MCF 10A (cell line): Measurements from ENCODE around the gene CRYBG3. TPM values are rescaled to one million over a fixed set of nuclear protein-coding genes. Genes with fewer than 3 reads are reported as not detected.
A peak's percentile ranks its signal among the peaks of the same experiment; 100 is the strongest.

Experiments used
- Bru-seq: library from RNA; stranded (reverse); fragments of 400-500 nt; gene quantifications from one replicate; lab custom pipeline; 2021; lab: Mats Ljungman, UMichigan
- BruChase-seq, 2 experiments: library from RNA; stranded (reverse); fragments of 400-500 nt; gene quantifications; one replicate each; lab custom pipeline; 2021; lab: Mats Ljungman, UMichigan
- BruUV-seq: library from RNA; stranded (reverse); fragments of 400-500 nt; replicated peaks from 2 replicates; lab custom pipeline; 2021; lab: Mats Ljungman, UMichigan
- CTCF ChIA-PET: fragments of 300-600 bp; sonication (Branson Sonifier 250); formaldehyde crosslinking; extraction: SDS; loops from one replicate; lab custom pipeline; 2021; ENCODE audit warnings: antibody characterized with exemption, inconsistent platforms; lab: Yijun Ruan, JAX
- POLR2A ChIA-PET: fragments of 300-600, 350-650 bp; sonication (Branson Sonifier 250); formaldehyde crosslinking; extraction: SDS; loops from one replicate; lab custom pipeline; 2020; ENCODE audit warnings: antibody characterized with exemption, inconsistent platforms; lab: Yijun Ruan, JAX
- DNase-seq: peaks from one replicate; pipeline ENCODE4 v3.0.0-alpha.2; 2018; ENCODE audit not compliant: unreplicated experiment
- H3K27ac Mint-ChIP-seq: one replicate; pipeline ENCODE4 v1.8.0; 2022; ENCODE audit warnings: mild to moderate bottlenecking, low read depth, mixed read lengths; ENCODE audit not compliant: unreplicated experiment
- H3K27me3 Mint-ChIP-seq: one replicate; pipeline ENCODE4 v1.8.0; 2022; ENCODE audit warnings: mixed read lengths; ENCODE audit not compliant: insufficient read depth, unreplicated experiment
- H3K36me3 Mint-ChIP-seq: one replicate; pipeline ENCODE4 v1.8.0; 2022; ENCODE audit warnings: mild to moderate bottlenecking, moderate library complexity, mixed read lengths; ENCODE audit not compliant: insufficient read depth, unreplicated experiment
- H3K4me1 Mint-ChIP-seq: one replicate; pipeline ENCODE4 v1.8.0; 2022; ENCODE audit warnings: mixed read lengths; ENCODE audit not compliant: insufficient read depth, unreplicated experiment
- H3K4me3 Mint-ChIP-seq: one replicate; pipeline ENCODE4 v1.8.0; 2022; ENCODE audit warnings: mild to moderate bottlenecking, moderate library complexity, mixed read lengths; ENCODE audit not compliant: unreplicated experiment
- H3K9me3 Mint-ChIP-seq: one replicate; pipeline ENCODE4 v1.8.0; 2022; ENCODE audit warnings: mixed read lengths; ENCODE audit not compliant: unreplicated experiment
- intact Hi-C: fragments of 100-400 bp; cut with micrococcal nuclease; formaldehyde crosslinking; loops from 2 replicates; pipeline ENCODE4 v1.14.1; 2022
- long read RNA-seq: library from polyadenylated mRNA; stranded (forward); transcript quantifications from one replicate; pipeline ENCODE4 v2.0.0, GENCODE V29; 2022
- total RNA-seq: library from RNA; stranded (reverse); gene quantifications from 2 replicates; pipeline ENCODE4 v1.2.3, GENCODE V29; 2022
- TF ChIP-seq, protein P1 (sequence below): fragments of 200-600 bp; IDR thresholded peaks from one replicate; pipeline ENCODE4 v1.8.0; 2022; ENCODE audit warnings: antibody characterized with exemption, mild to moderate bottlenecking; ENCODE audit not compliant: unreplicated experiment

CRYBG3 gene
- total RNA-seq (7.2 and 10.7 TPM in 2 replicates), Bru-seq, nascent RNA (percentile 66 among the genes with signal in this experiment), BruChase-seq, experiment 1, labeled RNA remaining after a 6-hour chase (percentile 63 among the genes with signal in this experiment), BruChase-seq, experiment 2, labeled RNA remaining after a 2-hour chase (percentile 62 among the genes with signal in this experiment)
- long read RNA-seq, partial matches to known transcripts = 12 of 13 reads
- long read RNA-seq, other reads (novel, unspliced or antisense) = 1 of 13 reads

DNA sequence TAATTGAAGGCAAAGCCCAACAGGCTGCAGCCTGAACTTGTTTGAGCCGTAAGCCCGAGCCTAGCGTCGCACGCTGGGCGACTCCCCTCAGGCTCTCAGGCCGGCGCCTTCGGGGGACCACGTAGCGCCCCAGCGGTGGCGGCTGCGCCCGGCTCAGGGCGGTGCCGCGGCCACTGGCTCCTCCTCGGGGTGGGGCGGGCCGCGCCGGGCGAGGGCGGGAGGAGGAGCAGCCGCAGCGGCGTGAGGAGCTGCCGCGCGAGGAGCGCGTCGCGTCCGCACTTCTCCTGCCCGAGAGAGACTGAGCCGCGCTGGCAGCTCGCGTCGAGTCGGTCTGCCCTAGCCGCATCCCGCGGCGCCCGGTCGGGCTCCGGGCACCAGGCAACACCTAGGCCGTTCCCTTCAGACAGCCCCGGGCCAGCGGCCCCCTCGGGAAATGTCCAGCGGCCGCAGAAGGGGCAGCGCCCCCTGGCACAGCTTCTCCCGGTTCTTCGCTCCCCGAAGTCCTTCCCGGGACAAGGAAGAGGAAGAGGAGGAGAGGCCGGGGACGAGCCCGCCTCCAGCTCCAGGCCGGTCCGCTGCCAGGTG lies at the start of gene CRYBG3:
Gene CRYBG3 (plus strand): TSS at position 238 of the 585 bp plus-strand sequence. CDS start 196 bp downstream, at position 434.
- no TSS peak for BruUV-seq
- DNase-seq = peak; percentile 78
- peaks cover 22% of the 10 kb centered on the region for H3K4me1 Mint-ChIP-seq
- H3K9me3 Mint-ChIP-seq = no peaks in the 10 kb centered on the region
- peak within 1 kb of the TSS; percentile 81 for H3K27ac Mint-ChIP-seq
- POLR2A ChIA-PET = interaction anchor here (0.6 to 4.4 kb wide), 24 partner anchors 10 to 206 kb away, joined by 3 to 64 read pairs (median 4); partner anchors contain the start of genes ARL6 and RIOX2
- peak within 1 kb of the TSS; percentile 91 for H3K4me3 Mint-ChIP-seq
- TF ChIP-seq, protein P1, sequence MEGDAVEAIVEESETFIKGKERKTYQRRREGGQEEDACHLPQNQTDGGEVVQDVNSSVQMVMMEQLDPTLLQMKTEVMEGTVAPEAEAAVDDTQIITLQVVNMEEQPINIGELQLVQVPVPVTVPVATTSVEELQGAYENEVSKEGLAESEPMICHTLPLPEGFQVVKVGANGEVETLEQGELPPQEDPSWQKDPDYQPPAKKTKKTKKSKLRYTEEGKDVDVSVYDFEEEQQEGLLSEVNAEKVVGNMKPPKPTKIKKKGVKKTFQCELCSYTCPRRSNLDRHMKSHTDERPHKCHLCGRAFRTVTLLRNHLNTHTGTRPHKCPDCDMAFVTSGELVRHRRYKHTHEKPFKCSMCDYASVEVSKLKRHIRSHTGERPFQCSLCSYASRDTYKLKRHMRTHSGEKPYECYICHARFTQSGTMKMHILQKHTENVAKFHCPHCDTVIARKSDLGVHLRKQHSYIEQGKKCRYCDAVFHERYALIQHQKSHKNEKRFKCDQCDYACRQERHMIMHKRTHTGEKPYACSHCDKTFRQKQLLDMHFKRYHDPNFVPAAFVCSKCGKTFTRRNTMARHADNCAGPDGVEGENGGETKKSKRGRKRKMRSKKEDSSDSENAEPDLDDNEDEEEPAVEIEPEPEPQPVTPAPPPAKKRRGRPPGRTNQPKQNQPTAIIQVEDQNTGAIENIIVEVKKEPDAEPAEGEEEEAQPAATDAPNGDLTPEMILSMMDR = no peak
- no peaks in the 10 kb centered on the region for H3K27me3 Mint-ChIP-seq
- intact Hi-C loops = loop anchor here (1.0 to 2.0 kb wide), 3 partner anchors 50 to 149 kb away; no protein-coding TSS in a partner anchor
- CTCF ChIA-PET = interaction anchor here (0.5 to 2.7 kb wide), 20 partner anchors 10 to 1488 kb away, joined by 3 to 15 read pairs (median 3); no protein-coding TSS in a partner anchor
- no peaks in the 10 kb centered on the region for H3K36me3 Mint-ChIP-seq

DNA sequence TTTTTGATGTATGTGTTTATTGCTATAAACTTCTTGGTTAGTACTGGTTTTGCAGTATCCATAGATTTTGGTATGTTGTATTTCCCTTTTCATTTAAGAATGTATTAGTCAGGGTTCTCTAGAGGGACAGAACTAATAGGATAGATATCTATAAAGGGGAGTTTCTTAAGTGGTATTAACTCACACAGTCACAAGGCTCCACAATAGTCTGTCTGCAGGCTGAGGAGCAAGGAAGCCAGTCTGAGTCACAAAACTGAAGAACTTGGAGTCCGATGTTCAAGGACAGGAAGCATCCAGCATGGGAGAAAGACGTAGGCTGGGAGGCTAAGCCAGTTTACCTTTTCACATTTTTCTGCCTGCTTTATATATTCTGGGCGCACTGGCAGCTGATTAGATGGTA lies 48.9 kb upstream of the CRYBG3 start:
- no peaks in the 10 kb centered on the region for H3K27me3 Mint-ChIP-seq
- BruUV-seq = no TSS peak
- H3K36me3 Mint-ChIP-seq = no peaks in the 10 kb centered on the region
- peaks cover 20% of the 10 kb centered on the region for H3K9me3 Mint-ChIP-seq
- POLR2A ChIA-PET = no interaction called here
- no peak overlapping the region for H3K27ac Mint-ChIP-seq
- DNase-seq = no peak
- H3K4me3 Mint-ChIP-seq = no peak overlapping the region
- intact Hi-C loops = no loop called here
- CTCF ChIA-PET = no interaction called here
- H3K4me1 Mint-ChIP-seq = no peaks in the 10 kb centered on the region
- TF ChIP-seq, protein P1 = no peak

DNA sequence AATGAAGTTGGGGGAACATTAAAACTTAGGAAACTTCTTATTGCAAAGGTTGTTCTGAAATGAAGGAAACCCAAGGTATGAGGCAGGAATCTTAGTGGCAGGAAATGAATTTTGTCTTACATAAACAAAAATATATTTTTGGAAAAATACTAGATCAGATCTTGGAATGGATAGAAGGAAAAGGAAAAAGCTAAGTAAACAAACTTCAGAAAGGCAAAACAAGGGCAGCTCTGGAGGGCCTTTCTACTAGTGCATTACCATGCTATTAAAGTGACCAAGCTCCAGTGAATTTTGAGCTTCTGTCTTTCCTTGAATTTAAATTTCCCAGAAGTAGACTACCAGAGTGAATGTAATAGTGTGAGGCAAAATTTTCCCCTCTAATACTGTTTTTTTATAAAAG lies 43.7 kb upstream of the CRYBG3 start:
- Mint-ChIP-seq H3K9me3 (no peaks in the 10 kb centered on the region), H3K27ac (no peak overlapping the region), H3K4me3 (no peak overlapping the region), H3K4me1 (no peaks in the 10 kb centered on the region), H3K36me3 (no peaks in the 10 kb centered on the region), H3K27me3 (no peaks in the 10 kb centered on the region)
- no TSS peak for BruUV-seq
- ChIA-PET POLR2A (interaction anchor here (0.5 to 1.6 kb wide), 2 partner anchors 13 to 29 kb away, joined by 3 to 8 read pairs; partner anchors contain the start of gene ARL6), CTCF (interaction anchor here (0.6 to 1.2 kb wide), 2 partner anchors 16 to 245 kb away, joined by 4 read pairs; no protein-coding TSS in a partner anchor)
- intact Hi-C loops = no loop called here
- no peak for DNase-seq
- TF ChIP-seq, protein P1 = no peak
